GM18508 (cell line): ENCODE data around the gene DSCAML1.

Experiments
- ATAC-seq: cut with Tn5 transposase; IDR thresholded peaks from one replicate; pipeline ENCODE4 v1.9.1; 2021; ENCODE audit warnings: moderate number of reproducible peaks; ENCODE audit not compliant: insufficient read depth, unreplicated experiment

The DSCAML1 gene

GRCh38 chr11:117515892-117516787, 280.9 kb downstream of the DSCAML1 start:
- no peak for ATAC-seq

GRCh38 chr11:117514256-117514655, 282.8 kb downstream of the DSCAML1 start:
- ATAC-seq, result no peak

GRCh38 chr11:117513666-117514065, 283.4 kb downstream of the DSCAML1 start:
- no peak for ATAC-seq

GRCh38 chr11:117511931-117512539, 285.0 kb downstream of the DSCAML1 start:
- ATAC-seq, result no peak

- ATAC-seq, result no peak
These were observed 285.5 kb downstream of the DSCAML1 start for GRCh38 chr11:117511483-117511930.

GRCh38 chr11:117510646-117511045, 286.4 kb downstream of the DSCAML1 start:
- no peak for ATAC-seq

- no peak for ATAC-seq
These were observed 287.5 kb downstream of the DSCAML1 start for GRCh38 chr11:117509543-117509942.

- ATAC-seq, result no peak
These were observed 290.0 kb downstream of the DSCAML1 start for GRCh38 chr11:117506971-117507370.

- ATAC-seq, result no peak
These were observed 291.6 kb downstream of the DSCAML1 start for GRCh38 chr11:117505285-117505970.

- no peak for ATAC-seq
These were observed 294.3 kb downstream of the DSCAML1 start for GRCh38 chr11:117502779-117503100.

- ATAC-seq, result no peak
These were observed 294.8 kb downstream of the DSCAML1 start for GRCh38 chr11:117502015-117502778.

GRCh38 chr11:117501237-117501898, 295.6 kb downstream of the DSCAML1 start:
- ATAC-seq, result no peak

GRCh38 chr11:117498791-117499190, 298.2 kb downstream of the DSCAML1 start:
- no peak for ATAC-seq

GRCh38 chr11:117497206-117497951, 299.6 kb downstream of the DSCAML1 start:
- no peak for ATAC-seq

GRCh38 chr11:117495357-117495756, 301.7 kb downstream of the DSCAML1 start:
- ATAC-seq, result no peak

- ATAC-seq, result no peak
These were observed 304.3 kb downstream of the DSCAML1 start for GRCh38 chr11:117492578-117493251.

- ATAC-seq, result no peak
These were observed 306.1 kb downstream of the DSCAML1 start for GRCh38 chr11:117490911-117491310.

GRCh38 chr11:117489999-117490679, 306.9 kb downstream of the DSCAML1 start:
- no peak for ATAC-seq
